ENCODE measurements around the gene FARS2. TPM values are rescaled to one million over a fixed set of nuclear protein-coding genes. Genes with fewer than 3 reads are reported as not detected.

FARS2 gene
- total RNA-seq, 1 donor: 29.8 TPM

DNA sequence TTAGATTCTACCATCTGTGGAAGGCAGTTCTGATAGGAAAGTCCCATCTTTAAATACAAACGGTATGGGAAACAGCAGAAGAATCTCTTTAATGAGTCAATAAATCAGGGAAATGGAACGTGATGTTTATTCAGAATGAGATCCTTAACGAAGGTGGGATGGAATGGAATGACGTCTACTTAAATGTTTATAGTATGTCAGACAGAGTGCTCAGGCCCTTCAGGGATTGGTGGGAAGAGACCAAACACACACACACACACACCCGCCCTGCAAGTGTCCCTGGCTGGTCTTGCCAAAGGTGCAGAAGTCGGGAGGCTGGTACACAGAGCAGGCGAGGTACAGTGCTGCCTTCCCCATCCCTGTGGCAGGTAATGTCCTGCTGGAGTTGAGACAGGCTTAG is 164.0 kb downstream of the FARS2 start:
- TF ChIP-seq, protein P1, sequence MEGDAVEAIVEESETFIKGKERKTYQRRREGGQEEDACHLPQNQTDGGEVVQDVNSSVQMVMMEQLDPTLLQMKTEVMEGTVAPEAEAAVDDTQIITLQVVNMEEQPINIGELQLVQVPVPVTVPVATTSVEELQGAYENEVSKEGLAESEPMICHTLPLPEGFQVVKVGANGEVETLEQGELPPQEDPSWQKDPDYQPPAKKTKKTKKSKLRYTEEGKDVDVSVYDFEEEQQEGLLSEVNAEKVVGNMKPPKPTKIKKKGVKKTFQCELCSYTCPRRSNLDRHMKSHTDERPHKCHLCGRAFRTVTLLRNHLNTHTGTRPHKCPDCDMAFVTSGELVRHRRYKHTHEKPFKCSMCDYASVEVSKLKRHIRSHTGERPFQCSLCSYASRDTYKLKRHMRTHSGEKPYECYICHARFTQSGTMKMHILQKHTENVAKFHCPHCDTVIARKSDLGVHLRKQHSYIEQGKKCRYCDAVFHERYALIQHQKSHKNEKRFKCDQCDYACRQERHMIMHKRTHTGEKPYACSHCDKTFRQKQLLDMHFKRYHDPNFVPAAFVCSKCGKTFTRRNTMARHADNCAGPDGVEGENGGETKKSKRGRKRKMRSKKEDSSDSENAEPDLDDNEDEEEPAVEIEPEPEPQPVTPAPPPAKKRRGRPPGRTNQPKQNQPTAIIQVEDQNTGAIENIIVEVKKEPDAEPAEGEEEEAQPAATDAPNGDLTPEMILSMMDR (IDR thresholded peaks at IDR 0.05; ENCODE audit: insufficient read depth, low read depth, low read length): no peak
- H3K4me3 ChIP-seq (ENCODE audit: low read depth, low read length): no peak overlapping the region
- DNase-seq (ENCODE audit: low read depth): peak; percentile 30

- H3K4me3 ChIP-seq (ENCODE audit: low read depth, low read length): no peak overlapping the region
- TF ChIP-seq, protein P1 (IDR thresholded peaks at IDR 0.05; ENCODE audit: insufficient read depth, low read depth, low read length): no peak
- DNase-seq (ENCODE audit: low read depth): no peak
Observed at GRCh38 chr6:5425797-5426196, 164.5 kb downstream of the FARS2 start.

- H3K4me3 ChIP-seq (ENCODE audit: low read depth, low read length): no peak overlapping the region
- DNase-seq (ENCODE audit: low read depth): no peak
- TF ChIP-seq, protein P1 (IDR thresholded peaks at IDR 0.05; ENCODE audit: insufficient read depth, low read depth, low read length): no peak
Observed at GRCh38 chr6:5427586-5427985, 166.3 kb downstream of the FARS2 start.

DNA sequence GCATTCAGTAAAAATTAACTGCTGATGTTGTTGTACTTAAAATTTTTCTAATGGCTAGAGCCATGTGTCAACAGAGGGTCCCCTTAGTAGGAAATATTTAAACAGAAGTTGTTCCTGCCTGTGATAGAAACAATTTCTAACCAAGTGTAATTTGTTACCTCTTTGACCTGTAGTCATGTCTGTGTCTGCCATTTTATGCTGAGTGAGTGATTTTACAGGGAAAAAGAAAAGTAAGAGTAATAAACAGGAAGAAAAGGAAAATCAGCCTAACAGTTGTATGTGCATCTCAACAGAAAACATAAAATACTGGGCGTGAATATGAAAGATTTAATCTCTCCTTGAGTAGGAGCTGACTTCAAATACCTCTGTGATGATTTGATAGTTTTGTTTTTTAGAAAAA is 172.0 kb downstream of the FARS2 start:
- TF ChIP-seq, protein P1 (IDR thresholded peaks at IDR 0.05; ENCODE audit: insufficient read depth, low read depth, low read length): no peak
- DNase-seq (ENCODE audit: low read depth): no peak
- H3K4me3 ChIP-seq (ENCODE audit: low read depth, low read length): no peak overlapping the region

DNA sequence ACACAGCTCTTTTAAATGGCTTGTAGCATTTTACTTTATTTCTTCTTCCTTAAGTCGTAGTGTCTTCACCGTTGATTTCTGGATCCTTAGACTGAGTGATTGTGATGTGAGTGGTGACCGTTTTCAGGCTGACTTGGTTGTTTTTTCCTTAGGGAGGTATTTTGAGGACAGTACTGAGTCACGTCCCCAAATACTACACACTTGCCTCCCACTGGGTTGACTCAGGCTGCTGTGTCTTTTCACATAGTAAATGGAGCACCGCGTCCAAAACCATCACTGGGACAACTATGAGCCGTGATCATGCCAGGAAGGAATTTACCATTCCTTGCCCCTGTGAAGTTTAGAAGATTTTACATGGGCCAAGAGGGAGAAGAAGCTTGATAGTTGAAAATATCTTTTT is 174.1 kb downstream of the FARS2 start:
- TF ChIP-seq, protein P1 (IDR thresholded peaks at IDR 0.05; ENCODE audit: insufficient read depth, low read depth, low read length): no peak
- no peak overlapping the region for H3K4me3 ChIP-seq (ENCODE audit: low read depth, low read length)
- DNase-seq (ENCODE audit: low read depth): peak; percentile 63

DNA sequence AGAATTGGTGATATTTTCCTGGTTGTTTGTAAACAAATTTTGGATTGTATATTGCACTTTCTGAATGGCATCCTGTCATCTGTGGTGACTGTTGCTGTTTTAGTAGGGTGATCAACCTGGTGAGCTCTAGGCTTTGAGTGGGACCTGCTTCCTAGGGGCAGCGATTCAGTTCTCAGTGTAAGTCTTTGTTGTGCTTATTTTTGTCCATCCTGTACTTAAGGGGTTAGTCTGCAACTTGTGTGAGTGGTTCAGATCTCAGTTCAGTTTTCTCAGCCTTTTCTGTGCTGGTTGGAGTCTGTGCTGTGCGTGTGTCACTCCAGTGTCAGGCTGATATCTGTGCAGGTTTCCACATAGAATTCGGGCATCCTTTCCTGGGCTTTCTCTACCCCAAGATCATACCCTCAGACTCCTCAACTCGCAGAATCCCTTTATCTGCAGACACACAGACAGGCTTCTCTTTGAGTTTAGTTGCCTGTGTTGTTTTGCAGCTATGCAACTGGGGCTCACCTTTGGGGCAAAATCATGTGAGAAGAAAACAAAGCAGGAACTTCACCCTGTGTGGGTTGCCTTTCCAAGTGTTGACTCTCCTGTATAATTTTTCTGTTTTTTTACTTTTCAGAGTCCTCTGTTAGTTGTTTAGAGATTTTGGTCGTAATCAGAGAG is 177.7 kb downstream of the FARS2 start:
- no peak overlapping the region for H3K4me3 ChIP-seq (ENCODE audit: low read depth, low read length)
- TF ChIP-seq, protein P1 (IDR thresholded peaks at IDR 0.05; ENCODE audit: insufficient read depth, low read depth, low read length): no peak
- no peak for DNase-seq (ENCODE audit: low read depth)

DNA sequence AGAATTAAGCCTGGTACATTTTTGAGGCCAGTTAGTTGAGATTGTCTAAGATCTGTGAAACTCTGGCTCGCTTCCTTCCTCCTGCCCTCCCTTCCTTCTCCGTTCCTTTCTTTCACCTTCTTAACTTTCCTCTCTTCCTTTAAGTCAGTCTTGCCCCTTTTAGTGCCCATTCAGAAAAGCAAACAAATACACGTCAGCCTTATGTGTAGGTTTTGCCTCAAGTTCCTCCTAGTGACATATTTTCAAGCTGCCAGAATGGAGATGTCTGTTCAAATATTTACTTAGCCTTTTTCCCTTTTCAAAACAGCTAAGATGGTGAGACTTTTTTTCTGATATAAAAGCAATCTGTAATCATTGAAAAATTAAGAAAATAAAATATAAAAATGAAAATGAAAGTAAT is 178.4 kb downstream of the FARS2 start:
- no peak for DNase-seq (ENCODE audit: low read depth)
- no peak overlapping the region for H3K4me3 ChIP-seq (ENCODE audit: low read depth, low read length)
- TF ChIP-seq, protein P1 (IDR thresholded peaks at IDR 0.05; ENCODE audit: insufficient read depth, low read depth, low read length): no peak

Data from fibroblast of villous mesenchyme (primary cell).